ENCODE results near the gene ITGBL1. TPM values are rescaled to one million over a fixed set of nuclear protein-coding genes. Genes with fewer than 3 reads are reported as not detected.

The ITGBL1 gene
- total and polyA plus RNA-seq, 2 of the 8 experiments (the other 6 are each of a cell fraction or from before 2014, with no cell fraction given) = not detected

DNA sequence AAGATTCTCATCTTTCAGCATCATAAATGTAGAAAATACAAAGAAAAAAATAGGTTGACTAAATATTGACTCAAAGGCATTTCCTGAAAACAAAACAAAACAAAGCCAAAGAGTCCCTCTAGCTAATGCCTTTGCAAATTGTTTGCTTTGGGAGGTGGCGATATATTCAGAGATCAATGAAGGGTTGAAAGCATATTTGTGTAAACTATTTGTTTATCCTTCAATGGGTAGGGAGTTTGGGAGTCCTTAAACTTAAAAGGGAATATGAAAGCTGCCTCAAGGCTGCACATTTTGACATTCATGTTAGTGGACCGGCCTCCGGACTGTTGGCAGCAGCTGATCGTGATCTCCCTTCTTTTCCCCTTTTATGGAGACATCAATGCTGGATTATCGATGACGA lies 257.5 kb downstream of the ITGBL1 start:
- Histone ChIP-seq H3K4me2 (ENCODE audit: insufficient read depth in 1 of 2, low read depth in 2 of 2, low read length in 2 of 2) (no peak overlapping the region), H3K27ac (ENCODE audit: low read depth, low read length) (no peak overlapping the region), H3K9me3 (ENCODE audit: insufficient read depth in 2 of 2, low read depth in 1 of 2, low read length in 1 of 2) (no peaks in the 10 kb centered on the region), H3K23me2 (ENCODE audit: low read depth, low read length) (no peaks in the 10 kb centered on the region), H3K18ac (ENCODE audit: extremely low read depth, low read length) (no peak overlapping the region), H4K5ac (ENCODE audit: insufficient read length, low read depth, low read length) (no peak overlapping the region), H2BK15ac (ENCODE audit: low read length) (no peak overlapping the region), H4K20me1 (replicated peaks in 1 of 2; ENCODE audit: control insufficient read depth in 1 of 2, insufficient read depth in 2 of 2, low read length in 2 of 2) (no peaks in the 10 kb centered on the region), H2AK5ac (ENCODE audit: low read depth, low read length) (no peak overlapping the region), H3K56ac (replicated peaks; ENCODE audit: insufficient read length, low read depth, low read length) (no peak overlapping the region), H4K8ac (ENCODE audit: extremely low read depth, insufficient read depth, low read length) (no peak overlapping the region), H3K4me1 (replicated peaks in 1 of 4; ENCODE audit: control insufficient read depth in 3 of 4, insufficient read depth in 4 of 4, low read length in 3 of 4) (peaks cover 0 to 6% (median 3%) of the 10 kb centered on the region in 4 experiments; a peak in 2 of 7 replicates), H4K91ac (replicated peaks; ENCODE audit: insufficient read length, low read length) (no peak overlapping the region), H2BK120ac (replicated peaks; ENCODE audit: low read depth, low read length) (no peak overlapping the region), H2BK12ac (ENCODE audit: low read depth, low read length) (no peak overlapping the region), H2BK5ac (ENCODE audit: low read depth, low read length) (no peak overlapping the region), H3K4me3 (ENCODE audit: extremely low read depth in 1 of 4, insufficient read depth in 2 of 4, low read depth in 3 of 4, low read length in 4 of 4) (no peak overlapping the region), H3K79me1 (ENCODE audit: low read depth, low read length) (no peaks in the 10 kb centered on the region), H3K4ac (replicated peaks; ENCODE audit: insufficient read length, low read depth, low read length) (no peak overlapping the region), H3K36me3 (ENCODE audit: control insufficient read depth in 2 of 4, insufficient read depth in 4 of 4, low read length in 3 of 4) (no peaks in the 10 kb centered on the region), H3K27me3 (replicated peaks in 1 of 4; ENCODE audit: control insufficient read depth in 3 of 4, extremely low read depth in 1 of 4, insufficient read depth in 3 of 4, low read length in 3 of 4) (no peaks in the 10 kb centered on the region; a peak in 1 of 7 replicates), H2BK20ac (ENCODE audit: low read length) (no peak overlapping the region), H3K79me2 (ENCODE audit: control insufficient read depth in 1 of 2, insufficient read depth in 2 of 2, low read length in 2 of 2) (no peaks in the 10 kb centered on the region), H2AFZ (ENCODE audit: low read length) (no peak overlapping the region), H3K9ac (replicated peaks in 1 of 4; ENCODE audit: extremely low read depth in 1 of 4, low read depth in 3 of 4, low read length in 3 of 4) (no peak overlapping the region), H3K14ac (ENCODE audit: insufficient read length) (no peak overlapping the region), H3K23ac (ENCODE audit: insufficient read length) (no peak overlapping the region)
- ChIA-PET CTCF (ENCODE audit: partially characterized antibody) (interaction anchor here (1.1 kb wide), 1 partner anchor 47 kb away, joined by 3 read pairs; no protein-coding TSS in a partner anchor), POLR2A (ENCODE audit: partially characterized antibody) (no interaction called here)
- FAIRE-seq (no peak), DNase-seq (ENCODE audit: low read depth in 1 of 2, low spot score in 2 of 2) (no peak)
- 95% methylated on average over 6 of the region's 6 CpGs; no CpG with 5 or more reads in 1 of the 2 experiments for WGBS, 2 experiments (ENCODE audit: extremely low coverage in 1 of 2, insufficient coverage in 1 of 2, insufficient read length in 1 of 2, insufficient replicate concordance in 2 of 2, low coverage in 1 of 2, low lambda C conversion rate in 2 of 2, missing lambda C conversion rate in 1 of 2)
- TF ChIP-seq BCL11A (IDR thresholded peaks at IDR 0.05; ENCODE audit: low read depth in 2 of 2, low read length in 2 of 2) (no peak), CEBPB (IDR thresholded peaks at IDR 0.05; ENCODE audit: low read depth, low read length) (no peak), SIRT6 (IDR thresholded peaks at IDR 0.05; ENCODE audit: low read length) (no peak), HDAC6 (IDR thresholded peaks at IDR 0.05; ENCODE audit: low read depth, low read length) (no peak), RFX5 (IDR thresholded peaks at IDR 0.05; ENCODE audit: borderline replicate concordance, low read depth, low read length) (no peak), TBP (IDR thresholded peaks at IDR 0.05; ENCODE audit: low read depth, low read length) (no peak), SIN3A (conservative IDR thresholded peaks at IDR 0.05 in 1 of 2, IDR thresholded peaks at IDR 0.05 in 1 of 2; ENCODE audit: low read depth in 1 of 2, low read length in 2 of 2) (no peak), NANOG (IDR thresholded peaks at IDR 0.05; ENCODE audit: insufficient read depth, low read depth, low read length, poor library complexity, severe bottlenecking) (no peak), EZH2 (IDR thresholded peaks at IDR 0.05; ENCODE audit: low read depth, low read length, severe bottlenecking) (no peak), SRF (IDR thresholded peaks at IDR 0.05; ENCODE audit: low read depth, low read length) (no peak), JUND (IDR thresholded peaks at IDR 0.05; ENCODE audit: low read length) (no peak)
- TF ChIP-seq, protein P1, sequence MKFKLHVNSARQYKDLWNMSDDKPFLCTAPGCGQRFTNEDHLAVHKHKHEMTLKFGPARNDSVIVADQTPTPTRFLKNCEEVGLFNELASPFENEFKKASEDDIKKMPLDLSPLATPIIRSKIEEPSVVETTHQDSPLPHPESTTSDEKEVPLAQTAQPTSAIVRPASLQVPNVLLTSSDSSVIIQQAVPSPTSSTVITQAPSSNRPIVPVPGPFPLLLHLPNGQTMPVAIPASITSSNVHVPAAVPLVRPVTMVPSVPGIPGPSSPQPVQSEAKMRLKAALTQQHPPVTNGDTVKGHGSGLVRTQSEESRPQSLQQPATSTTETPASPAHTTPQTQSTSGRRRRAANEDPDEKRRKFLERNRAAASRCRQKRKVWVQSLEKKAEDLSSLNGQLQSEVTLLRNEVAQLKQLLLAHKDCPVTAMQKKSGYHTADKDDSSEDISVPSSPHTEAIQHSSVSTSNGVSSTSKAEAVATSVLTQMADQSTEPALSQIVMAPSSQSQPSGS (IDR thresholded peaks at IDR 0.05; ENCODE audit: low read length) = no peak
